H1 (cell line): Measurements from ENCODE around the gene MMS19. TPM values are rescaled to one million over a fixed set of nuclear protein-coding genes. Genes with fewer than 3 reads are reported as not detected.

ENCODE experiments used
- CTCF ChIA-PET: fragments of 300-600 bp; sonication (Branson Sonifier 250); formaldehyde crosslinking; loops from one replicate; lab custom pipeline; 2021; ENCODE audit not compliant: partially characterized antibody; lab: Charles Lee
- POLR2A ChIA-PET: fragments of 300-600 bp; sonication (Branson Sonifier 250); formaldehyde crosslinking; loops from one replicate; lab custom pipeline; 2021; ENCODE audit warnings: inconsistent platforms; ENCODE audit not compliant: partially characterized antibody; lab: Charles Lee
- DNase-seq, 2 experiments: peaks; one replicate each; pipeline versions ENCODE4 v3.0.0 to v3.0.0-alpha.2; 2010 to 2022; ENCODE audit warnings: low spot score in 2 of 2, low read depth in 1 of 2, mixed read lengths in 1 of 2
- FAIRE-seq: peaks from 2 replicates; lab custom pipeline; 2011; peaks lifted over from hg19 to GRCh38; lab: Jason Lieb, UNC
- H2AFZ ChIP-seq: 2 replicates; pipeline ENCODE4 v1.8.1; 2012; ENCODE audit warnings: low read length, inconsistent platforms
- H2AK5ac ChIP-seq: 2 replicates; pipeline ENCODE4 v1.6.1; 2013; ENCODE audit warnings: low read depth, low read length
- H2BK120ac ChIP-seq: replicated peaks from 2 replicates; pipeline ENCODE3; 2013; ENCODE audit warnings: low read depth, low read length, inconsistent platforms
- H2BK12ac ChIP-seq: 2 replicates; pipeline ENCODE4 v1.6.1; 2013; ENCODE audit warnings: low read depth, low read length
- H2BK15ac ChIP-seq: 2 replicates; pipeline ENCODE4 v1.6.1; 2013; ENCODE audit warnings: low read length
- H2BK20ac ChIP-seq: 2 replicates; pipeline ENCODE4 v1.6.1; 2013; ENCODE audit warnings: low read length
- H2BK5ac ChIP-seq: 2 replicates; pipeline ENCODE4 v1.6.1; 2013; ENCODE audit warnings: low read depth, low read length
- H3K14ac ChIP-seq: 2 replicates; pipeline ENCODE4 v1.6.1; 2013; ENCODE audit warnings: inconsistent platforms; ENCODE audit not compliant: insufficient read length
- H3K18ac ChIP-seq: 2 replicates; pipeline ENCODE4 v1.6.1; 2013; ENCODE audit warnings: low read length; ENCODE audit errors: extremely low read depth
- H3K23ac ChIP-seq: 2 replicates; pipeline ENCODE4 v1.6.1; 2013; ENCODE audit warnings: inconsistent platforms; ENCODE audit not compliant: insufficient read length
- H3K23me2 ChIP-seq: 2 replicates; pipeline ENCODE4 v1.6.1; 2013; ENCODE audit warnings: low read depth, low read length
- H3K27ac ChIP-seq: 2 replicates; pipeline ENCODE4 v1.6.1; 2011; ENCODE audit warnings: low read depth, low read length, inconsistent platforms
- H3K27me3 ChIP-seq, 4 experiments: replicated peaks in 1 of 4; 1 replicate in 1 of 4; 2 replicates in 3 of 4; pipeline versions ENCODE4 v1.6.1 to v1.8.1; 2011 to 2013; ENCODE audit warnings: low read length in 3 of 4, mild to moderate bottlenecking in 3 of 4, inconsistent platforms in 2 of 4, mixed read lengths in 2 of 4, moderate library complexity in 1 of 4; ENCODE audit not compliant: control insufficient read depth in 3 of 4, insufficient read depth in 3 of 4; ENCODE audit errors: extremely low read depth in 1 of 4
- H3K36me3 ChIP-seq, 4 experiments: 2 replicates each; pipeline versions ENCODE4 v1.6.1 to v1.8.1; 2011 to 2013; ENCODE audit warnings: mild to moderate bottlenecking in 4 of 4, low read length in 3 of 4, moderate library complexity in 2 of 4, control low read depth in 1 of 4, inconsistent platforms in 1 of 4; ENCODE audit not compliant: insufficient read depth in 4 of 4, control insufficient read depth in 2 of 4
- H3K4ac ChIP-seq: replicated peaks from 2 replicates; pipeline ENCODE3; 2013; ENCODE audit warnings: low read length, low read depth, mixed read lengths, inconsistent platforms; ENCODE audit not compliant: insufficient read length
- H3K4me1 ChIP-seq, 4 experiments: replicated peaks in 1 of 4; 1 replicate in 1 of 4; 2 replicates in 3 of 4; pipeline versions ENCODE4 v1.6.1 to v1.8.1; 2011 to 2013; ENCODE audit warnings: low read length in 3 of 4, inconsistent platforms in 2 of 4, mixed read lengths in 1 of 4; ENCODE audit not compliant: insufficient read depth in 4 of 4, control insufficient read depth in 3 of 4
- H3K4me2 ChIP-seq, 2 experiments: 2 replicates each; pipeline versions ENCODE4 v1.6.1 to v1.8.1; 2011 to 2013; ENCODE audit warnings: low read depth in 2 of 2, low read length in 2 of 2, control low read depth in 1 of 2, inconsistent platforms in 1 of 2, mild to moderate bottlenecking in 1 of 2; ENCODE audit not compliant: insufficient read depth in 1 of 2
- H3K4me3 ChIP-seq, 4 experiments: fragments of 200-600, 300-600 bp in 1 of 4; sonication (generic), shearing (Covaris generic), sonication (Bioruptor Twin) in 1 of 4; 2 replicates each; pipeline versions ENCODE4 v1.5.1 to v1.8.1; 2011 to 2016; ENCODE audit warnings: low read length in 4 of 4, low read depth in 3 of 4, control low read depth in 2 of 4, inconsistent platforms in 2 of 4, mild to moderate bottlenecking in 2 of 4, mixed read lengths in 1 of 4, moderate library complexity in 1 of 4; ENCODE audit not compliant: insufficient read depth in 2 of 4; ENCODE audit errors: extremely low read depth in 1 of 4
- H3K56ac ChIP-seq: replicated peaks from 2 replicates; pipeline ENCODE3; 2013; ENCODE audit warnings: low read depth, mild to moderate bottlenecking, mixed read lengths, low read length, inconsistent platforms; ENCODE audit not compliant: insufficient read length
- H3K79me1 ChIP-seq: 2 replicates; pipeline ENCODE4 v1.6.1; 2013; ENCODE audit warnings: low read depth, low read length, control low read depth
- H3K79me2 ChIP-seq, 2 experiments: 2 replicates each; pipeline versions ENCODE4 v1.6.1 to v1.8.1; 2012 to 2013; ENCODE audit warnings: low read length in 2 of 2, mild to moderate bottlenecking in 2 of 2, inconsistent platforms in 1 of 2; ENCODE audit not compliant: insufficient read depth in 2 of 2, control insufficient read depth in 1 of 2
- H3K9ac ChIP-seq, 4 experiments: replicated peaks in 1 of 4; 1 replicate in 1 of 4; 2 replicates in 3 of 4; pipeline versions ENCODE4 v1.6.1 to v1.8.1; 2011 to 2013; ENCODE audit warnings: low read depth in 3 of 4, low read length in 3 of 4, control low read depth in 2 of 4, mild to moderate bottlenecking in 2 of 4, moderate library complexity in 2 of 4, inconsistent platforms in 1 of 4; ENCODE audit errors: extremely low read depth in 1 of 4
- H3K9me3 ChIP-seq, 2 experiments: 2 replicates each; pipeline versions ENCODE4 v1.6.1 to v1.8.1; 2012 to 2013; ENCODE audit warnings: mild to moderate bottlenecking in 2 of 2, moderate library complexity in 2 of 2, control low read depth in 1 of 2, inconsistent platforms in 1 of 2, low read depth in 1 of 2, low read length in 1 of 2, mixed read lengths in 1 of 2; ENCODE audit not compliant: insufficient read depth in 2 of 2
- H4K20me1 ChIP-seq, 2 experiments: replicated peaks in 1 of 2; 2 replicates each; pipeline versions ENCODE3 to v1.8.1; 2011 to 2013; ENCODE audit warnings: inconsistent platforms in 2 of 2, low read length in 2 of 2, mild to moderate bottlenecking in 1 of 2; ENCODE audit not compliant: insufficient read depth in 2 of 2, control insufficient read depth in 1 of 2
- H4K5ac ChIP-seq: 2 replicates; pipeline ENCODE4 v1.6.1; 2013; ENCODE audit warnings: low read length, low read depth, mixed read lengths, inconsistent platforms; ENCODE audit not compliant: insufficient read length
- H4K8ac ChIP-seq: 2 replicates; pipeline ENCODE4 v1.8.0; 2013; ENCODE audit warnings: mild to moderate bottlenecking, moderate library complexity, low read length, inconsistent platforms; ENCODE audit not compliant: insufficient read depth; ENCODE audit errors: extremely low read depth
- H4K91ac ChIP-seq: replicated peaks from 2 replicates; pipeline ENCODE3; 2013; ENCODE audit warnings: low read length, mixed read lengths, inconsistent platforms; ENCODE audit not compliant: insufficient read length
- CTBP2 ChIP-seq: IDR thresholded peaks from 2 replicates; pipeline ENCODE4 v1.7.0; 2011; ENCODE audit warnings: borderline replicate concordance, mild to moderate bottlenecking, moderate library complexity, mixed read lengths, low read length; ENCODE audit not compliant: insufficient read depth, insufficient read length
- HDAC2 ChIP-seq, 2 experiments: fragments of 300-600 bp in 1 of 2; sonication (generic) in 1 of 2; IDR thresholded peaks; 2 replicates each; pipeline ENCODE4 v1.6.1; 2011 to 2012; ENCODE audit warnings: low read depth in 2 of 2, low read length in 2 of 2, mild to moderate bottlenecking in 2 of 2, moderate library complexity in 2 of 2, borderline replicate concordance in 1 of 2, inconsistent platforms in 1 of 2
- JUN ChIP-seq: IDR thresholded peaks from 2 replicates; pipeline ENCODE4 v1.6.1; 2011; ENCODE audit warnings: low read depth, mild to moderate bottlenecking, improper control_type of control experiment, low read length
- POLR2A ChIP-seq, 2 experiments: IDR thresholded peaks; 1 replicate in 1 of 2; 2 replicates in 1 of 2; pipeline ENCODE4 v1.6.1; 2011; ENCODE audit warnings: low read depth in 2 of 2, low read length in 2 of 2, mild to moderate bottlenecking in 2 of 2; ENCODE audit errors: control extremely low read depth in 1 of 2
- RAD21 ChIP-seq, 2 experiments: IDR thresholded peaks in 1 of 2; conservative IDR thresholded peaks in 1 of 2; 2 replicates each; pipeline ENCODE4 v1.6.1; 2011; ENCODE audit warnings: low read depth in 2 of 2, low read length in 2 of 2, improper control_type of control experiment in 1 of 2, inconsistent platforms in 1 of 2, mild to moderate bottlenecking in 1 of 2, moderate library complexity in 1 of 2
- TAF7 ChIP-seq: optimal IDR thresholded peaks from 2 replicates; pipeline ENCODE3; 2011; ENCODE audit warnings: low read depth, mild to moderate bottlenecking, inconsistent platforms, low read length, moderate library complexity, borderline replicate concordance
- WGBS, 2 experiments: shearing (Covaris generic) in 1 of 2; methylation state at CpG; one replicate each; pipeline versions ENCODE4 v1.1.6 to v1.1.7; 2013 to 2015; ENCODE audit warnings: low lambda C conversion rate in 2 of 2, mixed read lengths in 2 of 2, inconsistent platforms in 1 of 2, low coverage in 1 of 2, missing lambda C conversion rate in 1 of 2; ENCODE audit not compliant: insufficient replicate concordance in 2 of 2, insufficient coverage in 1 of 2, insufficient read length in 1 of 2; ENCODE audit errors: extremely low coverage in 1 of 2, missing lambda C conversion rate in 1 of 2; 5-methylcytosine and 5-hydroxymethylcytosine counted together
- polyA plus RNA-seq, 7 experiments: library from polyadenylated mRNA; depleted of rRNA in 3 of 7; stranded (reverse) in 5 of 7; unstranded in 2 of 7; fragments of >200 nt in 5 of 7; fragments of 200-250 nt in 2 of 7; gene quantifications; 1 replicate in 5 of 7; 2 replicates in 1 of 7; 4 replicates in 1 of 7; pipeline versions ENCODE4 v1.2.1 to v1.2.3, GENCODE V29; 2011 to 2013; ENCODE audit warnings: missing spikeins in 2 of 7, mixed read lengths in 2 of 7
- total RNA-seq: library from RNA; stranded (reverse); fragmentation: NEBNext Ultra II Directional; extraction: Animal tissue kit (Norgen Biotek cat#: 25700); gene quantifications from 2 replicates; pipeline ENCODE4 v1.2.1, GENCODE V29; 2021
- TF ChIP-seq, protein P1 (sequence below), 3 experiments: IDR thresholded peaks; 1 replicate in 2 of 3; 2 replicates in 1 of 3; pipeline versions ENCODE4 v1.5.1 to v1.6.1; 2011; ENCODE audit warnings: low read length in 3 of 3, mild to moderate bottlenecking in 3 of 3, inconsistent platforms in 2 of 3, low read depth in 1 of 3, moderate library complexity in 1 of 3; ENCODE audit not compliant: insufficient read depth in 1 of 3; ENCODE audit errors: control extremely low read depth in 1 of 3

MMS19 gene
- total and polyA plus RNA-seq, 2 of the 8 experiments (the other 6 are each of a cell fraction or from before 2014, with no cell fraction given) = 130 to 221 TPM

DNA sequence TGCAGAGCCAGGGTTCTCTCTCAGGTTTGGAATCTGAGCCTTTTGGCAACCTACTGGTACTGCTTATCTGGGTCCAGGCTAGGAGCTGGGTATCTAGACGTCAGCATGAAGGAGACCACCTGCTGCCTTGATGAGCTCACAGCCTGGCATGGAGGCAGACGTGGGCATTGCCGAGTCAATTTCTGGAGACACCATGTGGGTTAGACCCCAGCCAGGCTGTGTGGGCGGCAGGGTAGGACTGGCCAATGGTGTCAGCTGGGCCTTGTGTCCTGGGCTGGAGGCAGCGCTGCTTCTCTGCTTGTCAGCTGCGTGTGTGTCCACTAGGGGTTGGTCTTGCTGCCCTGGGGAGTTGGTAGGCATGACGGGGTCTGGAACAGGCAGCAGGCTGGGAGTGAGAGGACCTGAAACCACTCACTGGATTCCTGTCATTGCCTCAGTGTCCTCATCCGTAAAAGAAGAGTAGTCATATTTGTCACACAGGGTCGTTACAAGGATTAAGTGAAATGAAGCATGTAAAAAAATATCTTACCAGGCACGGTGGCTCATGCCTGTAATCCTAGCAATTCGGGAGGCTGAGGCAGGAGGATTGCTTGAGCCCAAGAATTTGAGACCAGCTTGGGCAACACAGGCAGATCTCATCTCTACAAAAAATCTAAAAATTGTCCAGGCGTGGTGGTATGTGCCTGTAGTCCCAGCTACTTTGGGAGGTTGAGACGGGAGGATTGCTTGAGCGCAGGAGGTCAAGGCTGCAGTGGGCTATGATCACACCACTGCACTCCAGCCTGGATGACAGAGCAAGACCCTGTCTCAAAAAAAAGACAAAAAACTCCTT, 42.7 kb upstream of the MMS19 start:
- peaks cover 0 to 6% of the 10 kb centered on the region in 2 experiments; a peak in 1 of 4 replicates for H3K79me2 ChIP-seq
- TF ChIP-seq HDAC2 (IDR thresholded peaks at IDR 0.05; ENCODE audit: borderline replicate concordance in 1 of 2, low read depth in 2 of 2, low read length in 2 of 2) (no peak), POLR2A (IDR thresholded peaks at IDR 0.05; ENCODE audit: control extremely low read depth in 1 of 2, low read depth in 2 of 2, low read length in 2 of 2) (no peak), TAF7 (no peak), JUN (no peak), RAD21 (IDR thresholded peaks at IDR 0.05 in 1 of 2, conservative IDR thresholded peaks at IDR 0.05 in 1 of 2; ENCODE audit: low read depth in 2 of 2, low read length in 2 of 2) (peak; percentile 23 to 45; a peak in 2 of 4 replicates), CTBP2 (no peak)
- TF ChIP-seq, protein P1, sequence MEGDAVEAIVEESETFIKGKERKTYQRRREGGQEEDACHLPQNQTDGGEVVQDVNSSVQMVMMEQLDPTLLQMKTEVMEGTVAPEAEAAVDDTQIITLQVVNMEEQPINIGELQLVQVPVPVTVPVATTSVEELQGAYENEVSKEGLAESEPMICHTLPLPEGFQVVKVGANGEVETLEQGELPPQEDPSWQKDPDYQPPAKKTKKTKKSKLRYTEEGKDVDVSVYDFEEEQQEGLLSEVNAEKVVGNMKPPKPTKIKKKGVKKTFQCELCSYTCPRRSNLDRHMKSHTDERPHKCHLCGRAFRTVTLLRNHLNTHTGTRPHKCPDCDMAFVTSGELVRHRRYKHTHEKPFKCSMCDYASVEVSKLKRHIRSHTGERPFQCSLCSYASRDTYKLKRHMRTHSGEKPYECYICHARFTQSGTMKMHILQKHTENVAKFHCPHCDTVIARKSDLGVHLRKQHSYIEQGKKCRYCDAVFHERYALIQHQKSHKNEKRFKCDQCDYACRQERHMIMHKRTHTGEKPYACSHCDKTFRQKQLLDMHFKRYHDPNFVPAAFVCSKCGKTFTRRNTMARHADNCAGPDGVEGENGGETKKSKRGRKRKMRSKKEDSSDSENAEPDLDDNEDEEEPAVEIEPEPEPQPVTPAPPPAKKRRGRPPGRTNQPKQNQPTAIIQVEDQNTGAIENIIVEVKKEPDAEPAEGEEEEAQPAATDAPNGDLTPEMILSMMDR (IDR thresholded peaks at IDR 0.05; ENCODE audit: control extremely low read depth in 1 of 3, insufficient read depth in 1 of 3, low read depth in 1 of 3, low read length in 3 of 3) = peak; percentile 53 to 67 (median 57)

More for the DNA sequence above, 42.7 kb upstream of the MMS19 start:
- ChIA-PET POLR2A (interaction anchor here (1.1 to 2.0 kb wide), 5 partner anchors 9 to 86 kb away, joined by 3 to 12 read pairs (median 4); no protein-coding TSS in a partner anchor), CTCF (interaction anchor here (0.8 to 14.7 kb wide), 15 partner anchors 12 to 161 kb away, joined by 3 to 388 read pairs (median 5); partner anchors contain the start of gene ANKRD2)
- no peak overlapping the region for H3K18ac ChIP-seq
- H3K36me3 ChIP-seq = no peaks in the 10 kb centered on the region
- H2BK20ac ChIP-seq = no peak overlapping the region; the same call in 1 of the 2 replicates
- no peaks in the 10 kb centered on the region for H4K20me1 ChIP-seq
- H3K14ac ChIP-seq = no peak overlapping the region
- H4K8ac ChIP-seq = no peak overlapping the region
- H3K4me2 ChIP-seq = no peak overlapping the region
- H3K56ac ChIP-seq = no peak overlapping the region
- no peaks in the 10 kb centered on the region for H3K9me3 ChIP-seq
- no peaks in the 10 kb centered on the region for H3K27me3 ChIP-seq
- peaks cover 2% of the 10 kb centered on the region; the same call in 1 of the 2 replicates for H3K79me1 ChIP-seq
- FAIRE-seq (no peak), DNase-seq (no peak)
- H3K4me1 ChIP-seq = peaks cover 0 to 21% (median 8%) of the 10 kb centered on the region in 4 experiments; a peak in 6 of 7 replicates
- peak overlapping the region; percentile 88 for H3K4ac ChIP-seq
- no peak overlapping the region for H3K23ac ChIP-seq
- no peak overlapping the region for H2AK5ac ChIP-seq
- H2BK12ac ChIP-seq = peak overlapping the region; percentile 82; the same call in 1 of the 2 replicates
- no peaks in the 10 kb centered on the region for H3K23me2 ChIP-seq
- no peak overlapping the region for H4K5ac ChIP-seq
- no peak overlapping the region for H2BK120ac ChIP-seq
- H2BK5ac ChIP-seq = peak overlapping the region; percentile 6; the same call in 1 of the 2 replicates
- no peak overlapping the region for H2AFZ ChIP-seq
- H4K91ac ChIP-seq = no peak overlapping the region
- H3K27ac ChIP-seq = no peak overlapping the region
- H3K9ac ChIP-seq = no peak overlapping the region
- H2BK15ac ChIP-seq = peak overlapping the region; percentile 89; the same call in 1 of the 2 replicates
- WGBS, 2 experiments = 90% methylated on average over 14 of the region's 14 CpGs; no CpG with 5 or more reads in 1 of the 2 experiments
- H3K4me3 ChIP-seq = no peak overlapping the region
